Measurements from ENCODE around the gene CSN2. TPM values are rescaled to one million over a fixed set of nuclear protein-coding genes. Genes with fewer than 3 reads are reported as not detected.

The CSN2 gene
- total RNA-seq, 2 experiments from 2014 or later, result not detected

- POLR2A ChIA-PET, result no interaction called here
- CTCF ChIA-PET, result no interaction called here
Measured at GRCh38 chr4:69909195-69909594, 56.3 kb downstream of the CSN2 start.

DNA sequence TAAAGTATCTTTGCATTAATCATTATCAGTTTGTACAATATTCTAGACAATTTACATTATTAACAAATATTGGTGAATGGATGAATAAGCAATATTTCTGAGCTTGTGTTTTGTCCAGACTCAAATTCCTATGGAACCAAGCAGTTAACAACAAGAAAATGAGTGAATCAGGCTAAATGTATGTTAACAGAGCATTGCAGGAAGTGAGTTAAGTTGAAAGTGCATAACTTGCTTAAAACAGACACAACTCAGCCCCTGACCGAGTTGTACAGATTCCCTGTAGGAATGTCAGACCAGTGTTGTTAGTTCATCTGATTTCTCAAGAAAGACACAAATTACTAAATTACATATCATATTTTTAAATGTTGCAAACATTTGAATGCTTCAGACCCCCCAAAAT is 58.4 kb downstream of the CSN2 start:
- CTCF ChIA-PET, result no interaction called here
- POLR2A ChIA-PET, result no interaction called here

Other genes with a start within 250 kb of the CSN2 start
- gene SULT1B1, start 205.1 kb downstream of the CSN2 start, total RNA-seq, result under 1 TPM; 0.13 to 0.15 TPM
- gene SULT1E1, start 105.6 kb downstream of the CSN2 start, total RNA-seq, result not detected
- not detected for gene CSN1S1, start 34.7 kb downstream of the CSN2 start, total RNA-seq
- gene STATH, start 30.2 kb upstream of the CSN2 start, total RNA-seq, result not detected
- not detected for gene HTN3, start 62.7 kb upstream of the CSN2 start, total RNA-seq
- not detected for gene HTN1, start 84.7 kb upstream of the CSN2 start, total RNA-seq
- not detected for gene PRR27, start 188.5 kb upstream of the CSN2 start, total RNA-seq
- gene ODAM, start 230.0 kb upstream of the CSN2 start, total RNA-seq, result not detected

Measured in activated CD8-positive, alpha-beta memory T cell treated with anti-CD3 and anti-CD28 coated beads for 36 hours (primary cell).